Lung (tissue), 13 donors: ENCODE measurements around the gene KRT39. TPM values are rescaled to one million over a fixed set of nuclear protein-coding genes. Genes with fewer than 3 reads are reported as not detected.

Source experiments
- ATAC-seq: fragments of 200-7000 bp; cut with Tn5 transposase; one replicate; pipeline ENCODE4 v1.9.1; 2020; ENCODE audit warnings: moderate number of reproducible peaks; ENCODE audit not compliant: insufficient read depth, low FRiP score
- DNase-seq, 3 donors: peaks; one replicate each; pipeline ENCODE4 v3.0.0-alpha.2; 2013 to 2017
- H3K27ac ChIP-seq, 2 donors: one replicate each; pipeline ENCODE4 v1.5.1; 2013; ENCODE audit warnings: mild to moderate bottlenecking in 2 of 2, moderate library complexity in 2 of 2, control low read depth in 1 of 2, inconsistent platforms in 1 of 2, low read depth in 1 of 2, low read length in 1 of 2
- H3K27me3 ChIP-seq, 3 donors: one replicate each; pipeline ENCODE4 v1.5.1; 2013; ENCODE audit warnings: low read length in 2 of 3; ENCODE audit not compliant: control insufficient read depth in 3 of 3, insufficient read depth in 3 of 3
- H3K36me3 ChIP-seq, 4 donors: one replicate each; pipeline ENCODE4 v1.5.1; 2013; ENCODE audit warnings: low read length in 4 of 4, mild to moderate bottlenecking in 1 of 4, moderate library complexity in 1 of 4; ENCODE audit not compliant: control insufficient read depth in 4 of 4, insufficient read depth in 4 of 4
- H3K4me1 ChIP-seq, 5 donors: one replicate each; pipeline ENCODE4 v1.5.1; 2013; ENCODE audit warnings: low read length in 5 of 5, mild to moderate bottlenecking in 2 of 5, moderate library complexity in 1 of 5; ENCODE audit not compliant: control insufficient read depth in 5 of 5, insufficient read depth in 5 of 5
- H3K4me3 ChIP-seq: one replicate; pipeline ENCODE4 v1.5.1; 2013; ENCODE audit warnings: mild to moderate bottlenecking, control low read depth, moderate library complexity
- H3K9ac ChIP-seq, 2 donors: one replicate each; pipeline ENCODE4 v1.5.1; 2013; ENCODE audit warnings: low read length in 2 of 2, control low read depth in 1 of 2; ENCODE audit not compliant: insufficient read depth in 1 of 2
- H3K9me3 ChIP-seq, 4 donors: one replicate each; pipeline ENCODE4 v1.5.1; 2013; ENCODE audit warnings: low read length in 3 of 4, mild to moderate bottlenecking in 1 of 4, moderate library complexity in 1 of 4; ENCODE audit not compliant: control insufficient read depth in 4 of 4, insufficient read depth in 3 of 4
- CTCF ChIP-seq: IDR thresholded peaks from 2 replicates; pipeline ENCODE4 v1.5.1; 2012; ENCODE audit warnings: mild to moderate bottlenecking; ENCODE audit errors: control extremely low read depth, extremely low read depth
- WGBS, 2 donors: extraction: QIAGEN DNeasy Blood & Tissue Kit; methylation state at CpG; one replicate each; pipeline ENCODE4 v1.1.7; 2013; 5-methylcytosine and 5-hydroxymethylcytosine counted together
- polyA plus RNA-seq, 2 donors: library from polyadenylated mRNA; stranded (reverse); fragments of 200-250 nt; gene quantifications; one replicate each; pipeline ENCODE4 v1.2.1, GENCODE V29; 2013
- small RNA-seq: library from RNA; depleted of rRNA; stranded (forward); fragments of <200 nt; gene quantifications from one replicate; pipeline ENCODE3, GENCODE V24; 2014; ENCODE audit warnings: low replicate concordance
- total RNA-seq, 2 donors: library from RNA; depleted of rRNA in 1 of 2; stranded (reverse); fragments of >200 nt in 1 of 2; gene quantifications; one replicate each; pipeline ENCODE4 v1.2.1, GENCODE V29; 2014 to 2021
- donor health status: control.
- donor health status: control.
- donor health status: Bipolar disorder and iron deficiency.
- donor health status: healthy.
- donor health status: DM: yes; HTN: yes; CAD: no.

Gene KRT39
- total and polyA plus RNA-seq, 4 donors: not detected

- H3K27me3 ChIP-seq: peaks cover 0 to 2% (median 0%) of the 10 kb centered on the region in 3 donors
- H3K9ac ChIP-seq: no peak overlapping the region
- DNase-seq (peak in 2 of 3 donors; percentile 6 to 39), ATAC-seq (peak; percentile 51)
- no peak overlapping the region for H3K27ac ChIP-seq
- H3K9me3 ChIP-seq: no peaks in the 10 kb centered on the region
- H3K36me3 ChIP-seq: no peaks in the 10 kb centered on the region
- peaks cover 0 to 15% (median 0%) of the 10 kb centered on the region in 5 donors for H3K4me1 ChIP-seq
- WGBS, 2 donors: 40 to 47% methylated on average over 4 of the region's 4 CpGs
- no peak for TF ChIP-seq CTCF
- H3K4me3 ChIP-seq: no peak overlapping the region
These were observed 57.0 kb downstream of the KRT39 start for GRCh38 chr17:40909755-40910154.

GRCh38 chr17:40909351-40909750 is 57.4 kb downstream of the KRT39 start:
- no peaks in the 10 kb centered on the region for H3K36me3 ChIP-seq
- ATAC-seq (peak; percentile 90), DNase-seq (peak; percentile 61 to 83 (median 78))
- peak; percentile 50 for TF ChIP-seq CTCF
- WGBS, 2 donors: 1% methylated on average over 5 of the region's 5 CpGs
- H3K9me3 ChIP-seq: no peaks in the 10 kb centered on the region
- H3K4me3 ChIP-seq: no peak overlapping the region
- peaks cover 0 to 2% (median 0%) of the 10 kb centered on the region in 3 donors for H3K27me3 ChIP-seq
- no peak overlapping the region for H3K9ac ChIP-seq
- peaks cover 0 to 15% (median 0%) of the 10 kb centered on the region in 5 donors for H3K4me1 ChIP-seq
- H3K27ac ChIP-seq: no peak overlapping the region

Small RNA genes lying within 50 kb of the gene (small RNA-seq; reads per million reads assigned to genes)
- gene KRTAP3-4P: not detected

Other genes with a start within 250 kb of the KRT39 start
Only the 30 nearest of the 33 such genes appear.
- not detected for gene KRT26, start 194.7 kb downstream of the KRT39 start, total RNA-seq
- gene KRT26, start 194.7 kb downstream of the KRT39 start, polyA plus RNA-seq: not detected
- gene KRT27, start 184.4 kb downstream of the KRT39 start, total RNA-seq: under 1 TPM; 0.14 to 0.71 TPM
- gene KRT27, start 184.4 kb downstream of the KRT39 start, polyA plus RNA-seq: 1 to 10 TPM in 1 of 2 donors, under 1 TPM in 1; 0.39 to 1.5 TPM
- gene KRT28, start 167.0 kb downstream of the KRT39 start, total RNA-seq: not detected
- not detected for gene KRT28, start 167.0 kb downstream of the KRT39 start, polyA plus RNA-seq
- 10 to 100 TPM in 1 of 2 donors, 1 to 10 TPM in 1; 4.6 to 34.7 TPM for gene KRT10, start 144.3 kb downstream of the KRT39 start, total RNA-seq
- 10 to 100 TPM; 21.0 to 60.6 TPM for gene KRT10, start 144.3 kb downstream of the KRT39 start, polyA plus RNA-seq
- not detected for gene KRT12, start 99.7 kb downstream of the KRT39 start, total RNA-seq
- not detected for gene KRT12, start 99.7 kb downstream of the KRT39 start, polyA plus RNA-seq
- gene KRT20, start 81.7 kb downstream of the KRT39 start, total RNA-seq: under 1 TPM in 1 of 2 donors, not detected in 1; 0.31 TPM
- gene KRT20, start 81.7 kb downstream of the KRT39 start, polyA plus RNA-seq: under 1 TPM in 1 of 2 donors, not detected in 1; 0.24 TPM
- gene KRT23, start 29.3 kb downstream of the KRT39 start, total RNA-seq: 1 to 10 TPM; 1.3 to 2.0 TPM
- gene KRT23, start 29.3 kb downstream of the KRT39 start, polyA plus RNA-seq: 1 to 10 TPM; 1.9 to 9.4 TPM
- gene KRT40, start 17.4 kb upstream of the KRT39 start, total RNA-seq: not detected
- under 1 TPM; 0.09 to 0.31 TPM for gene KRT40, start 17.4 kb upstream of the KRT39 start, polyA plus RNA-seq
- not detected for gene KRTAP3-3, start 27.2 kb upstream of the KRT39 start, total RNA-seq
- gene KRTAP3-3, start 27.2 kb upstream of the KRT39 start, polyA plus RNA-seq: not detected
- gene KRTAP3-2, start 33.0 kb upstream of the KRT39 start, total RNA-seq: not detected
- under 1 TPM in 1 of 2 donors, not detected in 1; 0.94 TPM for gene KRTAP3-2, start 33.0 kb upstream of the KRT39 start, polyA plus RNA-seq
- not detected for gene KRTAP3-1, start 42.2 kb upstream of the KRT39 start, total RNA-seq
- not detected for gene KRTAP3-1, start 42.2 kb upstream of the KRT39 start, polyA plus RNA-seq
- gene KRTAP1-5, start 60.3 kb upstream of the KRT39 start, total RNA-seq: not detected
- gene KRTAP1-5, start 60.3 kb upstream of the KRT39 start, polyA plus RNA-seq: not detected
- gene KRTAP1-4, start 63.2 kb upstream of the KRT39 start, total RNA-seq: not detected
- gene KRTAP1-4, start 63.2 kb upstream of the KRT39 start, polyA plus RNA-seq: not detected
- gene KRTAP1-3, start 67.9 kb upstream of the KRT39 start, total RNA-seq: not detected
- not detected for gene KRTAP1-3, start 67.9 kb upstream of the KRT39 start, polyA plus RNA-seq
- not detected for gene KRTAP1-1, start 74.5 kb upstream of the KRT39 start, total RNA-seq
- gene KRTAP1-1, start 74.5 kb upstream of the KRT39 start, polyA plus RNA-seq: not detected
- not detected for gene KRTAP2-1, start 80.4 kb upstream of the KRT39 start, total RNA-seq
- not detected for gene KRTAP2-1, start 80.4 kb upstream of the KRT39 start, polyA plus RNA-seq
- not detected for gene KRTAP2-2, start 88.3 kb upstream of the KRT39 start, total RNA-seq
- not detected for gene KRTAP2-2, start 88.3 kb upstream of the KRT39 start, polyA plus RNA-seq
- gene KRTAP2-3, start 93.2 kb upstream of the KRT39 start, total RNA-seq: not detected
- gene KRTAP2-3, start 93.2 kb upstream of the KRT39 start, polyA plus RNA-seq: not detected
- gene KRTAP2-4, start 98.9 kb upstream of the KRT39 start, total RNA-seq: not detected
- gene KRTAP2-4, start 98.9 kb upstream of the KRT39 start, polyA plus RNA-seq: not detected
- not detected for gene KRTAP4-7, start 117.2 kb upstream of the KRT39 start, total RNA-seq
- not detected for gene KRTAP4-7, start 117.2 kb upstream of the KRT39 start, polyA plus RNA-seq
- gene KRTAP4-8, start 131.2 kb upstream of the KRT39 start, total RNA-seq: not detected
- gene KRTAP4-8, start 131.2 kb upstream of the KRT39 start, polyA plus RNA-seq: not detected
- not detected for gene KRTAP4-16, start 135.3 kb upstream of the KRT39 start, total RNA-seq
- gene KRTAP4-16, start 135.3 kb upstream of the KRT39 start, polyA plus RNA-seq: not detected
- not detected for gene KRTAP4-9, start 138.4 kb upstream of the KRT39 start, total RNA-seq
- not detected for gene KRTAP4-9, start 138.4 kb upstream of the KRT39 start, polyA plus RNA-seq
- gene KRTAP4-11, start 151.4 kb upstream of the KRT39 start, total RNA-seq: under 1 TPM in 1 of 2 donors, not detected in 1; 0.34 TPM
- gene KRTAP4-11, start 151.4 kb upstream of the KRT39 start, polyA plus RNA-seq: not detected
- gene KRTAP4-12, start 157.2 kb upstream of the KRT39 start, total RNA-seq: not detected
- gene KRTAP4-12, start 157.2 kb upstream of the KRT39 start, polyA plus RNA-seq: not detected
- not detected for gene KRTAP4-6, start 173.6 kb upstream of the KRT39 start, total RNA-seq
- gene KRTAP4-6, start 173.6 kb upstream of the KRT39 start, polyA plus RNA-seq: not detected
- gene KRTAP4-5, start 182.9 kb upstream of the KRT39 start, total RNA-seq: not detected
- not detected for gene KRTAP4-5, start 182.9 kb upstream of the KRT39 start, polyA plus RNA-seq
- not detected for gene KRTAP4-4, start 193.8 kb upstream of the KRT39 start, total RNA-seq
- gene KRTAP4-4, start 193.8 kb upstream of the KRT39 start, polyA plus RNA-seq: not detected
- not detected for gene KRTAP4-3, start 201.3 kb upstream of the KRT39 start, total RNA-seq
- gene KRTAP4-3, start 201.3 kb upstream of the KRT39 start, polyA plus RNA-seq: not detected
- gene KRTAP4-2, start 211.3 kb upstream of the KRT39 start, total RNA-seq: not detected
- not detected for gene KRTAP4-2, start 211.3 kb upstream of the KRT39 start, polyA plus RNA-seq